Activated naive CD8-positive, alpha-beta T cell treated with anti-CD3 and anti-CD28 coated beads, Interleukin-2, amount 50 U/mL, for 16 hours (primary cell): Measurements from ENCODE around the gene OTOS.

Source experiments
- DNase-seq: peaks from one replicate; pipeline ENCODE4 v3.0.0-alpha.2; 2020; ENCODE audit warnings: low read depth, low spot score

Gene OTOS

DNA sequence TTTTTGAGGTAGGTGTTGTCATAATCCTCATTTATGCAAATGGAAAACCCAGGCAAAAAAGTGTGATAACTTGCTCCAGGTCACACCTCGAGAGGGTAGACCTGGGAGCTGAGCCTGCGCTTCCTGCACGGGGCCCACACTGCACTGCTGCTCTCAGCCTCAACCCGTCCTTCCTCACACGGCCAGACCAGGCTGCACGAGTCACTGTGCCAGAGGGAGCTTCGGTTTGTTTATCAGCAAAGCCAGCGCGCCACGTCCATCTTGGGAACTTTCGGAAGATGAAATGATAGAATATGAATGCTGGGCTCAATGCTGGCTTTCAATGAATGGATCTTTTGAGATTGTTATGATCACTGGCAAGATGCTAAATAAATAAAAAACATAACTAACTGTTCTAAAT, 18.8 kb downstream of the OTOS start:
- no peak for DNase-seq

DNA sequence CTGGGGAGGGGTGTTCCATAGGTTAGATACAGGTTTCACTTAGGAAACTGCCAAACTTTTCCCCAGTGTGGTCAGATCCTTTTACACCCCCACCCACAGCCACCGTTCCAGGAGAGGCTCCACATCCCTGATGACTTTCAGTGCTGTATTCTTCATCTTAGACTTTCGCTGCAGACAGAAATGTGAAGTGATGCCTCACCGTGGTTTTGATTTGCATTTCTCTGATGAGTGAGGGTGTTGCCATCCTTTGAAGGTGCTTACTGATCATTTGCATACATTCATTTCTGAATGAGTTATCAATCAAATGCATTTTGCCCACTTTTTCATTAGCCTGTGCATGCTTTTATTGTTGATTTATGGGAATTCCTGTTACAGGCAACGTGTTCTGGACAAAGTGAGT, 19.3 kb downstream of the OTOS start:
- no peak for DNase-seq

GRCh38 chr2:240114233-240114632, 26.2 kb downstream of the OTOS start:
- no peak for DNase-seq

DNA sequence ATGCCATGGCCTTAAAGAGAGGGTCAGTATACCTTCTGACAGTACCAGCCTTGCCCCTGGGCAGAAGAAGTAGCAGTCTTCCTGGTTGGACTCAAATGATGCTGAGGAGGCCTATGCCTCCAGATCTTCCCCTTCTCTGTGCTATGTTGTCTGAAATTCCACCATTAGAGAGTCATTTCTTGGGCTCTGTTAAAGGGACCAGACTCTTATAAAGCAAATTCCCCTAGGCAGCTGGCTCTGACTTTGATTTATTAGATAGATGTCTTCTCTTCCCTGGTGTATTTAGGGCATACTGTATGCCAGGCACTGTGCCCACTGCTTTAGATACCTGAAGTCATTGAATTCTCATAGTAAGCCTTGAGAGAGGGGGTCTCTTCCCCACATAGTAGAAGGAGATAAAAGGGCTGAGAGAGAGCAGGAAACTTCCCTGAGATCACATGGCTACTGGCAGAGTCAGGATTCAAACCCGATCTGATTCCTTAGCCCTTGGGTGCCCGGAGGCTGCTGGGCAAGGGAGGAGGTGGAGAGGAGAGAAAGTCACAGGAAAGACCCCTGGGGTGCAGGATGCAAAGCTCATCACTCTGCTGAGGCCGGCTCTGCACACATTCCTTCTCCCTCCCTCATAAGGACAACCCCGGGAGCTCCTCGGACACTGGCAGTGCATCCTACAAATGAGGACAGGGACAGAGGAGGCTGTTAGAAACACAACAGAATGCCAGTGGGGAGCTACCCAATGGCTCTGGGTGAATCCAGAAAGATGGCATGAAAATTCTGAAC, 27.4 kb downstream of the OTOS start:
- no peak for DNase-seq

DNA sequence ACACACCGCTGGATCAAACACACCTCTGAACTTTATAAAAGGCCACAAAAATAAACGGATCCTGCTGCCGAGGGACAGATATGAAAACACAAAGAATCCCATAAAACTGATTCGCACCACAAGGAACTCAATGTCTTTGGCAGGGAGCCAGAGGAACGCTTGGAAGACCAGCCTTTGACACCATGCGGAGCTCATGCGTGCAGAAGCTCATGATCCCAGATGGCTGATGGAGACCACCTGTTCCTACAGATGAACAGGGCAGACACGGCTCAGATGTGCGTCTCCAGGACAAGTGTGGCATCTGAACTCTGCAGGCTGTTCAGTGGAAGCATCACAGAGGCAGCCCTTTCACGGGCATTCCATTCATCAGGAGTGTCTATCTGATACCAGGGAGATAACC, 29.2 kb downstream of the OTOS start:
- no peak for DNase-seq

DNA sequence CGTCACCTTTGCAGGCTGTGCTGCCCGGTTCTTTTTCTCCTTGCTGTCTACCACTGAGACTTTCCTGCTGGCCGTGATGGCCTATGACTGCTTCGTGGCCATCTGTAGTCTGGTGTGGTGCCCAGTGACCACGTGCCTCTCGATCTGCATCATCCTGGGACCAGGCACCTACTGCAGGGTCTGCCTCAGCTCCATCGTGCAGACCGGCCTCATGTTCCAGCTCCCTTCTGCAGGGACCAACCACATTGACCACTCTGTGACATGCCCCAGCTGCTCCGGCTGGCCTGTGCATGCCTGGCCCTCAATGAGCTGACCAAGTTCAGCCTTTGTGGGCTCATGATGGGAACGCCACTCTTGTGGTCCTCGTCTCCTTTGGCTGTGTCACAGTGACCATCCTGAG, 31.1 kb downstream of the OTOS start:
- no peak for DNase-seq

DNA sequence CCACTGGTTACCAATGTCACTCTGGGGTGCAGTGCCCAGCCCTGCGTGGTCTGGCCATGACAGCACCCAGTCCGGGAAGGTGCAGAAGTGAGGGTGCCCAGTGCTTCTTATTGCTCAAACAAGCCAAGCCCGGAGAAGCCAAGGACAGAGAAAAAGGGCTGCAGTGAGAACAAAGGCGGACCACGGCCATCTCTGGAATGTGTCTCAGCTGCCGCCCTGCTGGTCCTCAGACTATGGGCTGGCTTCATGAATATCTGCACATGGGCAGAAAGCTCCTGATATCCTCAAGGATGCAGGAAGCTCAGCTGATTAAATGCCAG, 33.0 kb downstream of the OTOS start:
- no peak for DNase-seq

DNA sequence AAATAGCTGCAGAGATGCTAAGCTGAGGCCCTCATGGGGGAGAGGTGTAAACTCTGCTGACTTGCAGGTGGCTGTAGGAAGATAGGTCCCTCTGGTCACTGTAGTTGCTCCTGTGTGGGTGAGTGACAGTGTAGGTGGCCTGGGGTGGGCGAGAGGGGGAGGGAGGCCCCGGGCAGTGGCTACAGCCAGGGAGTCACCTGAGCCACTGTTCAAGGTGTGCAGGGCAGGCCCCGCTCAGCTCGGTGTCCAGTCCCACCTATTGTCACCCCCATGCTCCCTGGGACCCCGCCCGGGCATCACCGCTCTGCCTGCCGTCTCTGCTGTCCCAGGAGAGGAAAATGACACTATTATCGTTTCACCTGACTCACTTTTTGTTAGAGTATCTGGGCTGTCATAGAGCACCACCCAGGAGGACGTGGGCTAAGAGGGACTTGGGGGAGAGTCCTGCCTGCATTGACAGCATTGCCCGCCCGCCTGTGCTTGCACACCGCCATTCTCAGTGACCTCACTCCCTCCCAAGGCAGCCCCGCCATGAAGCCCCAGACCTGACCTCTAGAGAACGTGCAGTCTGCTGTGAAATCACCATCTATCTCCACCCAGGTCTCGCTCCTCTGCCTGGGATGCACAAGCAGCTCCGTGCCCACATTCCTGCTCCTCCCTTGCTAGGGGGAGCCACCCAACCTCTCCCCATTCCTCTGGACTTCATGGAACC, 33.5 kb downstream of the OTOS start:
- DNase-seq = no peak

GRCh38 chr2:240105982-240106381, 34.5 kb downstream of the OTOS start:
- DNase-seq = no peak

DNA sequence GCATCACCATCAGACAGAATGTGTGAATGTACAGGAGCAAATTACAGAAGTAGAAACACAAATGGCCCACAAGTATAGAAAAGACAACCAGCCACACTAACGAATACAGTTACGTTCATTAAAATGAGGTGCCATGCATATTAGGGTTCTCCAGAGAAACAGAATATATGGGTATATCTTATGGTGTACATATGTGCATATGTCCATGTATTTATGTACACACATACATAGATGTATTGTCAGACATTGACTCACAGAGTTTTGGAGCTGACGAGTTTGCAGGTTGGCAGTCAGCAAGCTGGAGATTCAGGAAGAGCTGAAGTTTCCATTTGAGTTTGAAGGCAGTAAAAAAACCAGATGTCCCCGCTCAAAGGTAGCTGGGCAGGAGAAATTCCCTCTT, 37.3 kb downstream of the OTOS start:
- DNase-seq = no peak

GRCh38 chr2:240098349-240098748, 42.1 kb downstream of the OTOS start:
- DNase-seq = no peak

GRCh38 chr2:240095556-240096523, 44.6 kb downstream of the OTOS start:
- DNase-seq = no peak

- DNase-seq = no peak
Measured at GRCh38 chr2:240089306-240089705, 51.2 kb downstream of the OTOS start.
